GM23248 (cell line): ENCODE measurements around the gene C1RL.

Source experiments
- EZH2 ChIP-seq: fragments of 200-600 bp; sonication (generic); IDR thresholded peaks from 2 replicates; pipeline ENCODE4 v1.6.1; 2018; ENCODE audit warnings: antibody characterized with exemption, mild to moderate bottlenecking; ENCODE audit not compliant: insufficient read depth, poor library complexity, severe bottlenecking
- EZH2phosphoT487 ChIP-seq: fragments of 200-600 bp; sonication (generic); IDR thresholded peaks from 2 replicates; pipeline ENCODE4 v1.6.1; 2018; ENCODE audit warnings: antibody characterized with exemption, moderate library complexity, mild to moderate bottlenecking, low read depth; ENCODE audit not compliant: insufficient read depth

GRCh38 chr12:7151532-7151931, 42.5 kb upstream of the C1RL start:
- no peak for TF ChIP-seq EZH2
- no peak for TF ChIP-seq EZH2phosphoT487
